SJSA1 (cell line): ENCODE results near the gene LRIF1. TPM values are rescaled to one million over a fixed set of nuclear protein-coding genes. Genes with fewer than 3 reads are reported as not detected.

ENCODE experiments used
- DNase-seq, 2 experiments: peaks; one replicate each; pipeline ENCODE4 v3.0.0-alpha.2; 2015 to 2020; ENCODE audit warnings: low spot score in 2 of 2, low read depth in 1 of 2
- H3K27ac ChIP-seq: fragments of 250-450 bp; sonication (Bioruptor Pico); 2 replicates; pipeline ENCODE4 v1.5.1; 2020; ENCODE audit warnings: mild to moderate bottlenecking, moderate library complexity
- H3K27me3 ChIP-seq: fragments of 250-450 bp; sonication (Bioruptor Pico); replicated peaks from 2 replicates; pipeline ENCODE4 v1.5.1; 2020; ENCODE audit warnings: mild to moderate bottlenecking, moderate library complexity
- H3K36me3 ChIP-seq: fragments of 250-450 bp; sonication (Bioruptor Pico); 2 replicates; pipeline ENCODE4 v1.5.1; 2020; ENCODE audit warnings: mild to moderate bottlenecking
- H3K4me1 ChIP-seq: fragments of 250-450 bp; sonication (Bioruptor Pico); replicated peaks from 2 replicates; pipeline ENCODE4 v1.6.1; 2021; ENCODE audit warnings: mild to moderate bottlenecking
- H3K4me3 ChIP-seq: fragments of 250-450 bp; sonication (Bioruptor Pico); 2 replicates; pipeline ENCODE4 v1.5.1; 2020; ENCODE audit warnings: mild to moderate bottlenecking
- H3K9me3 ChIP-seq: fragments of 250-450 bp; sonication (Bioruptor Pico); replicated peaks from 2 replicates; pipeline ENCODE4 v1.5.1; 2020; ENCODE audit warnings: mild to moderate bottlenecking
- total RNA-seq: library from RNA; depleted of rRNA; stranded (reverse); fragments of >200 nt; shearing (Covaris generic); gene quantifications from 2 replicates; pipeline ENCODE4 v1.2.3, GENCODE V29; 2014

Gene LRIF1
- total RNA-seq, 1 experiment from 2014 or later = 35.4 TPM

DNA sequence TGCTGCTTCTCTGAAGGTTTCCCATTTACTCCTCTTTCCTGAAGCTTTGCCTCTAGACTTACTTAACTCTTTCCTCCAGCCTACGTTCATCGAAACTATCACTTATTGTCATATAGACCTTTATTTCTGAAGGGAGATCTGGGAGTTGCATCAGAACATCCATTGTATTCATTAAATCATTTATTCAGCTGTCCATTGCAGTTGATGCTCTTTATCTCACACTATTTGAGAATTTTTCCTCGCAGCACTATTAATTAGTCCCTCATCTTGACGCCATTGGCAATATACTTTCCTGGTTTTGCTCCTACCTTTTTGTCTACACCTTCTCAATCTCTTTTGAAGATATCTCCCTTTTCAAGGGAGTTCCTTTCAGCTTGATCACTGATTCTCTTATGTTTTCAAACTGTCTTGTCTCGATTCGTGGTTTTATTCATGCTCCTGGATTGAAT is 757 bp upstream of the LRIF1 start:
- Histone ChIP-seq H3K27me3 (no peaks in the 10 kb centered on the region), H3K27ac (peak overlapping the region; percentile 47), H3K36me3 (peaks cover 14% of the 10 kb centered on the region; the same call in 1 of the 2 replicates), H3K9me3 (peaks cover 4% of the 10 kb centered on the region; the same call in 1 of the 2 replicates), H3K4me3 (peak overlapping the region; percentile 63), H3K4me1 (peaks cover 3% of the 10 kb centered on the region; the same call in 1 of the 2 replicates)
- DNase-seq = no peak

DNA sequence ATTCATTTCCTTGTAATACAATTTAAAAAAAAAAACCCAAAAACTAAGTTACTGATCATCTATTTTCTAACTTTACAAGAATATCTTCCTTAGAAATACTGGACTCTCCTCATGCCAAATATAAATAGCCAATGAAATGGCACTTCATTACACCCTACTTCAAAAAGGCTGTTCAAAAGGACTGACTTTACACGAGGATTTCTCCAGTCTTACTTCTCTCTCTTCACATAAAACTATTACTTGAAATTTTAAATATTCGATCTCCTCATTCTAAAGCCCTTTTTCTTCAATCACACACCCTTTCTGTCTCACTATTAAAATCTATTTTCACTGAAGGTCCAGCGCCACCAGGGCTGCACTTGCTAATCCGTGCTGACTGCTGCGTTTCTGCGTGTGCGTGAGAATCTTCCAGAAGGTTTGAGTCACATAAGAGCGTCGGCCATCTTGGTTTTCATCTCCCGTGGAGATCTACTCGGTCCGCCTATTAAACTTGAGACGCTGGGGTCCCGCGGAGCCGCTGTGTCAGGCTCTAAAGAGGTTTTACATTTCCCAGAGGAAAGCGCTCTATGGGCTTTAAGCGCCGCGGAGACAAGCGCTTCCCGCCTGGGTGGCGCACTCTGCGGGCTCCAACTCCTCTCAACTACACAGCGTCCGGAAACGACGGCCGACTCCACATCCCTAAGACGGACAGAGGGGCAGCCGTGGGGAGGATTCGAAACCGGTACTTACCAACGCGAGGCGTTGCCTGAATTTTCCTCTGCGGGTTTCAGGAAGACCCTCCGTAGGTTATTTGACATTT is 631 bp downstream of the LRIF1 start:
- H3K4me3 ChIP-seq = peak overlapping the region; percentile 63
- H3K27me3 ChIP-seq = no peaks in the 10 kb centered on the region
- DNase-seq = peak; percentile 65 to 86
- H3K4me1 ChIP-seq = peaks cover 3% of the 10 kb centered on the region; the same call in 1 of the 2 replicates
- peak overlapping the region; percentile 97 for H3K27ac ChIP-seq
- H3K9me3 ChIP-seq = peaks cover 4% of the 10 kb centered on the region; the same call in 1 of the 2 replicates
- peaks cover 17% of the 10 kb centered on the region; the same call in 1 of the 2 replicates for H3K36me3 ChIP-seq

- Histone ChIP-seq H3K4me1 (peaks cover 3% of the 10 kb centered on the region; the same call in 1 of the 2 replicates), H3K9me3 (peaks cover 4% of the 10 kb centered on the region; the same call in 1 of the 2 replicates), H3K4me3 (no peak overlapping the region), H3K27me3 (no peaks in the 10 kb centered on the region), H3K36me3 (peaks cover 21% of the 10 kb centered on the region; the same call in 1 of the 2 replicates), H3K27ac (no peak overlapping the region)
- no peak for DNase-seq
These were observed 1.8 kb downstream of the LRIF1 start for GRCh38 chr1:110961902-110962301.

DNA sequence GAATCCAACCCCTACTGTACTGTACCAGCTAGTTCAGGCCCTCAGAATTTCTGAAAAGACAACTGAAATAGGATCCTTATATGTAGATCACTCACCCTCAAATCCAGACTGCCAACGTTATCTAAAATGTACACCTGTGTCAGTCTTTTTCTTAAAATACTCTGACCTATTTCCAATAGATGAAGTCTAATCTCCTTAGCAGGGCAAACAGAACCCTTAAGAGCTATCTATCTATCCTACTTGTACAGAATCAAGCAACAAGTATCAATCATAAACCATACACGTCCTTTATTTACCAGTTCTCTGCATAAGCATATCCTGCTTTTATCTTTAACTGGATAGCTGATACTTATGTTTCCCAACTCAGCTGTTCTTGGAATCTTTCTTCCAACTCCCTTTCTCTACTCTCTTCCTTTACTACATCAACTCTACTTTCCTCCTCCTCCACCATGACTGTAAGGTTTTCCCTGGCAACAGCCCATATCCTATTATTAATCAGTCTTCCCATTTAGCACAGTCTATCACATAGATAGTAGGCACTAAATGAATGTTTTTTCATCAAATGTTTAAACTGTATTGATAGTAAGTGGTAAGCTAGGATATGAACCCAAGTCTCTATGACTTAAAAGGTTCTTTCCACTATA is 2.8 kb downstream of the LRIF1 start:
- Histone ChIP-seq H3K9me3 (peaks cover 4% of the 10 kb centered on the region; the same call in 1 of the 2 replicates), H3K4me3 (no peak overlapping the region), H3K36me3 (peaks cover 22% of the 10 kb centered on the region), H3K4me1 (peaks cover 3% of the 10 kb centered on the region; the same call in 1 of the 2 replicates), H3K27ac (no peak overlapping the region), H3K27me3 (no peaks in the 10 kb centered on the region)
- DNase-seq = no peak

GRCh38 chr1:110957798-110958197 is 5.9 kb downstream of the LRIF1 start:
- no peak overlapping the region for H3K4me3 ChIP-seq
- H3K9me3 ChIP-seq = no peaks in the 10 kb centered on the region
- H3K36me3 ChIP-seq = peaks cover 29% of the 10 kb centered on the region
- DNase-seq = no peak
- H3K27ac ChIP-seq = no peak overlapping the region
- no peaks in the 10 kb centered on the region for H3K4me1 ChIP-seq
- H3K27me3 ChIP-seq = no peaks in the 10 kb centered on the region

DNA sequence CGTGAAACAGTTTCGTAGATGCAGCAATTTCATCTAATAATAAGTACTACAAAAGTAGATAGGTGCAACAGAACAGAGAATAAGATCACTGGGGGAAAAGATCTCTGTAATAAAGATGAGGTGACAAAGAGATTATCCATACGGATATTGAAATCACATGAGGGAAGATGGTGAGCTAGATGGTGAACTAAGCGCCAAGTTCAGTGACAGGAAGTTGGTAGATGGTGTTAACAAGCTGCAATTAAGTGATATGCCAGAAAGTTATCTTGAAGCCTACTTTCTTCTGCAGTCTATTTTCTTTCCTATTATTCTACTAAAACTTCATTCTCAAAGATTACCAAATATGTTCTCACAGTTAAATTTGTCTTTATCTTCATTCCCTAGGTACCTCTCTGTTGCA is 7.1 kb downstream of the LRIF1 start:
- no peaks in the 10 kb centered on the region for H3K9me3 ChIP-seq
- H3K36me3 ChIP-seq = peaks cover 33% of the 10 kb centered on the region
- no peaks in the 10 kb centered on the region for H3K4me1 ChIP-seq
- DNase-seq = no peak
- no peaks in the 10 kb centered on the region for H3K27me3 ChIP-seq
- H3K4me3 ChIP-seq = no peak overlapping the region
- no peak overlapping the region for H3K27ac ChIP-seq

- no peaks in the 10 kb centered on the region for H3K27me3 ChIP-seq
- no peak for DNase-seq
- no peaks in the 10 kb centered on the region for H3K4me1 ChIP-seq
- no peak overlapping the region for H3K27ac ChIP-seq
- no peak overlapping the region for H3K4me3 ChIP-seq
- H3K36me3 ChIP-seq = peaks cover 58% of the 10 kb centered on the region
- H3K9me3 ChIP-seq = no peaks in the 10 kb centered on the region
These were observed 10.7 kb downstream of the LRIF1 start for GRCh38 chr1:110953031-110953430.

DNA sequence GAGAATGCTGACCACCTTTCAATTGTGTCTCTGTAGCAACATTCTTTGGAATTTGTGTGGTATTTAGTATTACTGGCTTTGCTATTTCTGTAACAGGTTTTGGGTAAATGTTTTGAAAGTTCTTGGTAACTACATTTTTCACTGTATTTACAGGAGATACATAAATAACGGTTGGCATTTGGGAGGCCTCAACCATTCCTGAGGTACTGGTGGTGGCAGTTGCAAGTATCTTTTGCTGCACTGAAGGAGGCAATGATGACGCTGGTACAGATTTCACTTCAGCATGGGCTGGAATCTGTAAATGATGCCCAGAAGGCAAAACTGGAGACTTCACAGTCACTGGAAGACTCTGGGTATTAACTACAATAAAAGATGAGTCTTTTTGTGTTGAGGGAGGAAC is 11.7 kb downstream of the LRIF1 start:
- Histone ChIP-seq H3K9me3 (no peaks in the 10 kb centered on the region), H3K27ac (no peak overlapping the region), H3K4me3 (no peak overlapping the region), H3K36me3 (peaks cover 63% of the 10 kb centered on the region), H3K27me3 (no peaks in the 10 kb centered on the region), H3K4me1 (no peaks in the 10 kb centered on the region)
- DNase-seq = no peak

DNA sequence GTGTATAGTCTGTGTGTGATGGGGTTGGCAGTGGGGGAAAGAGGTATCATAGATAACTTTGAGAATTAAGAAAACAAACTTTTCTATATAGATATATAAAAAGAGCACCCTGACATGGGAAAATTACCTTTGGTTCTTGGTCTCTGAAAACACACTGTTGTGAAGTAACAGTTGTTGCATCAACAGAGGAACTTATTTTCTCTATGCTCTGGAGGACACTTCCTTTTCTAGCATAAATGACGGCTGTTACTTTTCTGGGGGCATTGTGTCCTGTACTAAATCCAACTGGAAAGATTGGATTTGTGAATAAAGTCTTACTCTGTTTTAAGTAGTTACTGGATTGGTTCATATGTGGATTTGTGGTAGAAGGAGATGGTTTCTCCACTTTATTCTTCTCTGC is 12.6 kb downstream of the LRIF1 start:
- H3K27ac ChIP-seq = no peak overlapping the region
- H3K4me1 ChIP-seq = no peaks in the 10 kb centered on the region
- H3K27me3 ChIP-seq = no peaks in the 10 kb centered on the region
- H3K4me3 ChIP-seq = no peak overlapping the region
- peaks cover 61% of the 10 kb centered on the region for H3K36me3 ChIP-seq
- no peak for DNase-seq
- no peaks in the 10 kb centered on the region for H3K9me3 ChIP-seq

DNA sequence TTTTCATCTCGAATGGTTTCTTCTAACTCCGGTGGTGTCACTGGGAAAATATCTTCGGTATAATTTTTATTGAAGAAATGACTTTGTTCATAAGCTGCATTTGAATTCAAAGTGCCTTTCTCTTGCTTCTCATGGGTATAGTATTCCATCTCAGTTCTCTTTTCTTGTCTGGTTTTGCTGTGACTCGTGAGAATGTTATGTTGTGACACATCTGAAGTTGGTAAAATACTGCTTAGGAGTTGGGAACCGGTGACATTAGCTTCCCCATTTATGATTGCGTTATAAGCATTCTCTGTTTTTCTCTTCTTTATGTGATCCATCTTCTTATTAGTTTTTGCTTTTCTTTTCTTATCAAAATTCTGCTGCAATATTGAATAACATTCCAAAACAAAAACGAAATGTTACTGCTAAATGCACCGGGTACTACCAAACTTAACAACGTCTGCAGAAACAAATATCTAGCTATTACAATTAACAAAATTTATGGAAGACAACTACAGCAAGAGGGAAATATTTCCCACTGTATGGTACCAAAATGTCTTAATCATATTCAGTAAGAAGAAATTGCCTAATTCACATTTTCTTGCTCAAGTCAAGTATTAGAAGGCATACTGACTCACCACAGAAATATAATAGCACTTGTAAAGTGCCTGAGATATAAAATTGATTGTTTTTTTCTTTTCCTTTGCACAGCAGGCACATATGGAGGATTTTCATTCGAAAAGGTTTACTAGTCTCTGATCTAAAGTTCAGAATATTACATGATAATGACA is 15.5 kb downstream of the LRIF1 start:
- H3K36me3 ChIP-seq = peaks cover 53% of the 10 kb centered on the region
- no peaks in the 10 kb centered on the region for H3K4me1 ChIP-seq
- no peaks in the 10 kb centered on the region for H3K27me3 ChIP-seq
- DNase-seq = peak in 1 of 2 experiments; percentile 5
- no peaks in the 10 kb centered on the region for H3K9me3 ChIP-seq
- H3K4me3 ChIP-seq = no peak overlapping the region
- no peak overlapping the region for H3K27ac ChIP-seq

DNA sequence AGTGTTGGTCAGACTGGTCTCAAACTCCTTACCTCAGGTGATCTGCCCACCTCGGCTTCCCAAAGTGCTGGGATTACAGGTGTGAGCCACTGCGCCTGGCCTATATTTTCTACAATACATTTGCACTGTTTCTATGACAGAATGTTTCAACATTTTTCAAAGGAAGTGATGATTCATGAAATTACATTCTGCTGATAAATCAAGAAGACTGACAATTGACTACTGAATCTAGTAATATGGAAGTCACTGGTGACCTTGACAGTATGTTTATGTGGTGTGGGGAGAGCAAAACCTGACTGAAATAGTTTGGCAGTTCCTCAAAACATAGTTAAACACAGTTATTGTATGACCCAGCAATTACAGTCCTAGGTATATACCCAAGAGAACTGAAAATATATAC is 18.1 kb downstream of the LRIF1 start:
- Histone ChIP-seq H3K27me3 (no peaks in the 10 kb centered on the region), H3K4me3 (no peak overlapping the region), H3K27ac (no peak overlapping the region), H3K4me1 (no peaks in the 10 kb centered on the region), H3K36me3 (peaks cover 30% of the 10 kb centered on the region), H3K9me3 (no peaks in the 10 kb centered on the region)
- no peak for DNase-seq

DNA sequence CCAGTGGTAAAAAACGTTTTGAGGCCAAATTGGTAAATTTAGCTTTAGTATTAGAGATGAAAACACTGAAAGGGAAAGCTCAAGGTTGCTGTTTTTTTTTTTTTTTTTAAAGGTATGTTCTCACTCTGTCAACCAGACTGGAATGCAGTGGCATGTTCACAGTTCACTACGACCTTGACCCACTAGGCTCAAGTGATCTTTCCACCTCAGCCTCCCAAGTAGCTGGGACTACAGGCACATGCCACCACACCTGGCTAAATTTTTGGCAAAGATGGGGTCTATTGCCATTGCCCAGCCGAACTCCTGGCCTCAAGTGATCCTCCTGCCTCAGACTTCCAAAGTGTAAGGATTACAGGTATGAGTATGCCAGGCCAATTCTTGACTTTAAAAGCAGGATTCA is 18.9 kb downstream of the LRIF1 start:
- H3K36me3 ChIP-seq = peaks cover 22% of the 10 kb centered on the region
- H3K27me3 ChIP-seq = no peaks in the 10 kb centered on the region
- H3K27ac ChIP-seq = no peak overlapping the region
- H3K4me1 ChIP-seq = no peaks in the 10 kb centered on the region
- H3K4me3 ChIP-seq = no peak overlapping the region
- DNase-seq = no peak
- H3K9me3 ChIP-seq = no peaks in the 10 kb centered on the region

- Histone ChIP-seq H3K9me3 (no peaks in the 10 kb centered on the region; the same call in 1 of the 2 replicates), H3K4me3 (no peak overlapping the region), H3K4me1 (no peaks in the 10 kb centered on the region), H3K27me3 (no peaks in the 10 kb centered on the region), H3K36me3 (no peaks in the 10 kb centered on the region), H3K27ac (no peak overlapping the region)
- no peak for DNase-seq
These were observed 27.2 kb downstream of the LRIF1 start for GRCh38 chr1:110936567-110936966.
